ENCODE measurements around the gene DUSP18. TPM values are rescaled to one million over a fixed set of nuclear protein-coding genes. Genes with fewer than 3 reads are reported as not detected.

The DUSP18 gene
- total RNA-seq, 2 donors from 2014 or later, result 9.6 to 9.7 TPM

GRCh38 chr22:30665266-30665665 lies 2.4 kb downstream of the DUSP18 start:
- no peaks in the 10 kb centered on the region for H3K9me3 Mint-ChIP-seq
- H3K4me1 Mint-ChIP-seq, result peaks cover 13% of the 10 kb centered on the region
- peaks cover 32% of the 10 kb centered on the region for H3K36me3 Mint-ChIP-seq (ENCODE audit: low read depth)
- ATAC-seq (replicated peaks), result no peak
- H3K27me3 Mint-ChIP-seq, result no peaks in the 10 kb centered on the region
- no peak overlapping the region for H3K27ac Mint-ChIP-seq
- H3K4me3 Mint-ChIP-seq, result no peak overlapping the region

- H3K27me3 Mint-ChIP-seq, result no peaks in the 10 kb centered on the region
- peaks cover 37% of the 10 kb centered on the region for H3K36me3 Mint-ChIP-seq (ENCODE audit: low read depth)
- H3K27ac Mint-ChIP-seq, result no peak overlapping the region
- ATAC-seq (replicated peaks), result no peak
- H3K4me1 Mint-ChIP-seq, result peaks cover 13% of the 10 kb centered on the region
- H3K9me3 Mint-ChIP-seq, result no peaks in the 10 kb centered on the region
- H3K4me3 Mint-ChIP-seq, result no peak overlapping the region
These were observed 2.9 kb downstream of the DUSP18 start for GRCh38 chr22:30664798-30665197.

GRCh38 chr22:30662040-30662439 lies 5.6 kb downstream of the DUSP18 start:
- Mint-ChIP-seq H3K27me3 (no peaks in the 10 kb centered on the region), H3K27ac (no peak overlapping the region), H3K4me1 (peaks cover 12% of the 10 kb centered on the region), H3K9me3 (no peaks in the 10 kb centered on the region), H3K4me3 (no peak overlapping the region), H3K36me3 (ENCODE audit: low read depth) (peaks cover 42% of the 10 kb centered on the region)
- ATAC-seq (replicated peaks), result no peak

- no peaks in the 10 kb centered on the region for H3K4me1 Mint-ChIP-seq
- H3K27me3 Mint-ChIP-seq, result no peaks in the 10 kb centered on the region
- no peaks in the 10 kb centered on the region for H3K9me3 Mint-ChIP-seq
- H3K36me3 Mint-ChIP-seq (ENCODE audit: low read depth), result peaks cover 13% of the 10 kb centered on the region
- H3K27ac Mint-ChIP-seq, result no peak overlapping the region
- no peak for ATAC-seq (replicated peaks)
- no peak overlapping the region for H3K4me3 Mint-ChIP-seq
These were observed 12.1 kb downstream of the DUSP18 start for GRCh38 chr22:30655532-30655931.

- Mint-ChIP-seq H3K4me1 (peaks cover 6% of the 10 kb centered on the region), H3K9me3 (no peaks in the 10 kb centered on the region), H3K36me3 (ENCODE audit: low read depth) (peaks cover under 1% of the 10 kb centered on the region), H3K27ac (peak overlapping the region; percentile 38), H3K4me3 (no peak overlapping the region), H3K27me3 (no peaks in the 10 kb centered on the region)
- ATAC-seq (replicated peaks), result no peak
These were observed 13.3 kb downstream of the DUSP18 start for GRCh38 chr22:30654361-30654760.

- no peak overlapping the region for H3K4me3 Mint-ChIP-seq
- H3K36me3 Mint-ChIP-seq (ENCODE audit: low read depth), result no peaks in the 10 kb centered on the region
- H3K27ac Mint-ChIP-seq, result no peak overlapping the region
- no peaks in the 10 kb centered on the region for H3K9me3 Mint-ChIP-seq
- ATAC-seq (replicated peaks), result no peak
- H3K27me3 Mint-ChIP-seq, result no peaks in the 10 kb centered on the region
- peaks cover 15% of the 10 kb centered on the region for H3K4me1 Mint-ChIP-seq
These were observed 14.8 kb downstream of the DUSP18 start for GRCh38 chr22:30652852-30653251.

GRCh38 chr22:30650508-30651116 lies 17.1 kb downstream of the DUSP18 start:
- H3K4me1 Mint-ChIP-seq, result peaks cover 16% of the 10 kb centered on the region
- ATAC-seq (replicated peaks), result no peak
- no peak overlapping the region for H3K4me3 Mint-ChIP-seq
- no peaks in the 10 kb centered on the region for H3K36me3 Mint-ChIP-seq (ENCODE audit: low read depth)
- no peaks in the 10 kb centered on the region for H3K9me3 Mint-ChIP-seq
- no peak overlapping the region for H3K27ac Mint-ChIP-seq
- no peaks in the 10 kb centered on the region for H3K27me3 Mint-ChIP-seq

- Mint-ChIP-seq H3K36me3 (ENCODE audit: low read depth) (no peaks in the 10 kb centered on the region), H3K4me1 (peaks cover 20% of the 10 kb centered on the region), H3K4me3 (peak overlapping the region; percentile 54), H3K27ac (peak overlapping the region; percentile 91), H3K27me3 (no peaks in the 10 kb centered on the region), H3K9me3 (no peaks in the 10 kb centered on the region)
- ATAC-seq (replicated peaks), result peak; percentile 98
These were observed 18.2 kb downstream of the DUSP18 start for GRCh38 chr22:30649430-30650007.

- peak overlapping the region; percentile 91 for H3K27ac Mint-ChIP-seq
- peak overlapping the region; percentile 54 for H3K4me3 Mint-ChIP-seq
- H3K36me3 Mint-ChIP-seq (ENCODE audit: low read depth), result no peaks in the 10 kb centered on the region
- H3K4me1 Mint-ChIP-seq, result peaks cover 25% of the 10 kb centered on the region
- H3K27me3 Mint-ChIP-seq, result no peaks in the 10 kb centered on the region
- H3K9me3 Mint-ChIP-seq, result no peaks in the 10 kb centered on the region
- ATAC-seq (replicated peaks), result no peak
These were observed 18.9 kb downstream of the DUSP18 start for GRCh38 chr22:30648825-30649224.

- peaks cover 34% of the 10 kb centered on the region for H3K4me1 Mint-ChIP-seq
- H3K27ac Mint-ChIP-seq, result peak overlapping the region; percentile 91
- H3K4me3 Mint-ChIP-seq, result no peak overlapping the region
- no peaks in the 10 kb centered on the region for H3K9me3 Mint-ChIP-seq
- H3K27me3 Mint-ChIP-seq, result no peaks in the 10 kb centered on the region
- ATAC-seq (replicated peaks), result no peak
- no peaks in the 10 kb centered on the region for H3K36me3 Mint-ChIP-seq (ENCODE audit: low read depth)
These were observed 20.1 kb downstream of the DUSP18 start for GRCh38 chr22:30647536-30647935.

GRCh38 chr22:30646518-30647160 lies 21.0 kb downstream of the DUSP18 start:
- no peak overlapping the region for H3K4me3 Mint-ChIP-seq
- no peaks in the 10 kb centered on the region for H3K27me3 Mint-ChIP-seq
- H3K9me3 Mint-ChIP-seq, result no peaks in the 10 kb centered on the region
- ATAC-seq (replicated peaks), result no peak
- H3K4me1 Mint-ChIP-seq, result peaks cover 34% of the 10 kb centered on the region
- no peaks in the 10 kb centered on the region for H3K36me3 Mint-ChIP-seq (ENCODE audit: low read depth)
- no peak overlapping the region for H3K27ac Mint-ChIP-seq

GRCh38 chr22:30643055-30643875 lies 24.4 kb downstream of the DUSP18 start:
- Mint-ChIP-seq H3K4me3 (peak overlapping the region; percentile 71), H3K4me1 (peaks cover 23% of the 10 kb centered on the region), H3K9me3 (no peaks in the 10 kb centered on the region), H3K27ac (peak overlapping the region; percentile 96), H3K36me3 (ENCODE audit: low read depth) (no peaks in the 10 kb centered on the region), H3K27me3 (no peaks in the 10 kb centered on the region)
- no peak for ATAC-seq (replicated peaks)

- Mint-ChIP-seq H3K9me3 (no peaks in the 10 kb centered on the region), H3K27me3 (no peaks in the 10 kb centered on the region), H3K4me1 (peaks cover 24% of the 10 kb centered on the region), H3K36me3 (ENCODE audit: low read depth) (no peaks in the 10 kb centered on the region), H3K27ac (no peak overlapping the region), H3K4me3 (no peak overlapping the region)
- ATAC-seq (replicated peaks), result no peak
These were observed 26.7 kb downstream of the DUSP18 start for GRCh38 chr22:30640839-30641430.

- ATAC-seq (replicated peaks), result no peak
- no peak overlapping the region for H3K4me3 Mint-ChIP-seq
- no peaks in the 10 kb centered on the region for H3K36me3 Mint-ChIP-seq (ENCODE audit: low read depth)
- peaks cover 24% of the 10 kb centered on the region for H3K4me1 Mint-ChIP-seq
- no peak overlapping the region for H3K27ac Mint-ChIP-seq
- H3K9me3 Mint-ChIP-seq, result no peaks in the 10 kb centered on the region
- H3K27me3 Mint-ChIP-seq, result no peaks in the 10 kb centered on the region
These were observed 27.3 kb downstream of the DUSP18 start for GRCh38 chr22:30640361-30640760.

All from activated T-helper 17 cell treated with anti-CD3 and anti-CD28 coated beads, Interleukin-2, amount 50 U/mL, for 72 hours (primary cell).